ENCODE measurements around the gene CDC14C.

DNA sequence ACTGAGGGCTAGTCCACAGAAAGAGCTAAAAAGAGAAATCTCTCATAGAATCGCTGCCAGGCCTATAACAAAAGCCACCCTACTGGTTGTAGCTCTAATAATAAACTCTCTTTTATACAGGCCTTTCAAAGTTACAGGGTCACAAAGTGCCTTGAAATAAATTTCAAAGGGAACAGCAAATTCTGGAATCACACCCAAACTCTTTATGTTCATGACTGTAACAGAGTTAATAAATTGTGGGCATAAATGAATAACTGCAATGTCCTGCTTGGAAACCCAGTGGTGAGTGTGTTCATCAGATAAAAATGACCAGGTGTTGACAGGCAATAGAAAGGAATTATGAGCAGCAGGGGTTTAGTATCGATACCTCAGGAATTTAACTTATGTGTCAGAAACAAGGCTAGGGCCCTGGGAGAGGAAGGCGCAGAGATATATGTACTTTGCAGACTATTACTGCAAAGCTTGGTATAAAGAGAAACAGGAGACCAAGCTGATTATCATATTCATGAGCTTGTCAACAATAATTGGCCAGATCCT lies 9.3 kb downstream of the CDC14C start:
- TF ChIP-seq POLR2A (IDR thresholded peaks at IDR 0.05; ENCODE audit: low read depth) (no peak), EP300 (IDR thresholded peaks at IDR 0.05) (no peak)
- TF ChIP-seq, protein P1, sequence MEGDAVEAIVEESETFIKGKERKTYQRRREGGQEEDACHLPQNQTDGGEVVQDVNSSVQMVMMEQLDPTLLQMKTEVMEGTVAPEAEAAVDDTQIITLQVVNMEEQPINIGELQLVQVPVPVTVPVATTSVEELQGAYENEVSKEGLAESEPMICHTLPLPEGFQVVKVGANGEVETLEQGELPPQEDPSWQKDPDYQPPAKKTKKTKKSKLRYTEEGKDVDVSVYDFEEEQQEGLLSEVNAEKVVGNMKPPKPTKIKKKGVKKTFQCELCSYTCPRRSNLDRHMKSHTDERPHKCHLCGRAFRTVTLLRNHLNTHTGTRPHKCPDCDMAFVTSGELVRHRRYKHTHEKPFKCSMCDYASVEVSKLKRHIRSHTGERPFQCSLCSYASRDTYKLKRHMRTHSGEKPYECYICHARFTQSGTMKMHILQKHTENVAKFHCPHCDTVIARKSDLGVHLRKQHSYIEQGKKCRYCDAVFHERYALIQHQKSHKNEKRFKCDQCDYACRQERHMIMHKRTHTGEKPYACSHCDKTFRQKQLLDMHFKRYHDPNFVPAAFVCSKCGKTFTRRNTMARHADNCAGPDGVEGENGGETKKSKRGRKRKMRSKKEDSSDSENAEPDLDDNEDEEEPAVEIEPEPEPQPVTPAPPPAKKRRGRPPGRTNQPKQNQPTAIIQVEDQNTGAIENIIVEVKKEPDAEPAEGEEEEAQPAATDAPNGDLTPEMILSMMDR (IDR thresholded peaks at IDR 0.05), result no peak

All from esophagus muscularis mucosa (tissue), 4 donors.